ENCODE results near the gene TRPM5. TPM values are rescaled to one million over a fixed set of nuclear protein-coding genes. Genes with fewer than 3 reads are reported as not detected.

Gene TRPM5
- polyA plus RNA-seq, 1 donor: 2.9 TPM

- no peak for DNase-seq
Measured at GRCh38 chr11:2468363-2469235, 24.3 kb upstream of the TRPM5 start.

GRCh38 chr11:2467695-2468055 lies 23.4 kb upstream of the TRPM5 start:
- DNase-seq: no peak

GRCh38 chr11:2466869-2467694 lies 22.8 kb upstream of the TRPM5 start:
- no peak for DNase-seq

- DNase-seq: no peak
Measured at GRCh38 chr11:2466069-2466801, 21.9 kb upstream of the TRPM5 start.

- DNase-seq: no peak
Measured at GRCh38 chr11:2465202-2466068, 21.1 kb upstream of the TRPM5 start.

- no peak for DNase-seq
Measured at GRCh38 chr11:2464451-2465165, 20.3 kb upstream of the TRPM5 start.

- no peak for DNase-seq
Measured at GRCh38 chr11:2463766-2464277, 19.5 kb upstream of the TRPM5 start.

- DNase-seq: no peak
Measured at GRCh38 chr11:2462986-2463765, 18.9 kb upstream of the TRPM5 start.

- no peak for DNase-seq
Measured at GRCh38 chr11:2462543-2462985, 18.2 kb upstream of the TRPM5 start.

- DNase-seq: no peak
Measured at GRCh38 chr11:2461956-2462542, 17.7 kb upstream of the TRPM5 start.

- DNase-seq: no peak
Measured at GRCh38 chr11:2461253-2461955, 17.1 kb upstream of the TRPM5 start.

GRCh38 chr11:2460540-2461252 lies 16.4 kb upstream of the TRPM5 start:
- no peak for DNase-seq

GRCh38 chr11:2459796-2460531 lies 15.7 kb upstream of the TRPM5 start:
- DNase-seq: no peak

GRCh38 chr11:2459016-2459725 lies 14.9 kb upstream of the TRPM5 start:
- DNase-seq: no peak

- no peak for DNase-seq
Measured at GRCh38 chr11:2458321-2458720, 14.0 kb upstream of the TRPM5 start.

GRCh38 chr11:2453436-2453835 lies 9.1 kb upstream of the TRPM5 start:
- no peak for DNase-seq
